Fibroblast of skin of back (primary cell): ENCODE measurements around the gene CSTB.
A peak's percentile ranks its signal among the peaks of the same experiment; 100 is the strongest.

Experiments
- DNase-seq: peaks from one replicate; pipeline ENCODE4 v3.0.0-alpha.2; 2013

The CSTB gene

DNA sequence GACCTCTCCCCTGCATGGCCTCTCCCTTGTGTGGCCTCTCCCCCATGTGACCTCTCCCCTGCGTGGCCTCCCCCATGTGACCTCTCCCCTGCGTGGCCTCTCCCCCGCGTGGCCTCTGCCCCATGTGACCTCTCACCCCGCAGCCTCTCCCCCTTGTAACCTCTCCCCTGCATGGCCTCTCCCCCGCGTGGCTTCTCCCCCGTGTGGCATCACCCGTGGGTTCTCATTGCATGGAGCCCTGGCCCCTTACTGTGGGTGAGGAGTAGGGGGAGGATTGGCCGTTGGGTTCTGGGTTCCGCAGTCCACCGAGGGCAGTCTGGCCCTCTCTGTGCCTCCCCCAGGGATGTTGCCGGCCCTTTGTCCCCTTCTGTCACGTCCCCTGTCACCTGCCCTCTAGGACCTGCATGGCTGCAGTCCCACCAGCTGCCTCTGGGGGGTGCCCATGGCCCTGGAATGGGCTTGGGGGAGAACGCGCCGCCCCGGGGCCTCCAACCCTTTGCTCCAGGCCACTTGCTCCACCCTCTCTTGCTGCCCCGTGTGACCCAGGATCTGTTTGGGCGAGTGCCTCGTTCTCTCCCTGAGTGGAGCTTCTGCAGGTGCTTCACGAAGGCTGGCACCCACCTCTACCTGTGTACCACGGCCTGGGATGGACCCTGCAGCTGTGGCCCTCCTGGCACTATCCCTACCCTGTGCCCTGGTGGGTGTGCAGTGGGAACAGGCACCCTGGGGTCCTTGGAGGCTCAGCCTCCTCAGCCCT is 34.6 kb upstream of the CSTB start:
- DNase-seq: peak; percentile 61

DNA sequence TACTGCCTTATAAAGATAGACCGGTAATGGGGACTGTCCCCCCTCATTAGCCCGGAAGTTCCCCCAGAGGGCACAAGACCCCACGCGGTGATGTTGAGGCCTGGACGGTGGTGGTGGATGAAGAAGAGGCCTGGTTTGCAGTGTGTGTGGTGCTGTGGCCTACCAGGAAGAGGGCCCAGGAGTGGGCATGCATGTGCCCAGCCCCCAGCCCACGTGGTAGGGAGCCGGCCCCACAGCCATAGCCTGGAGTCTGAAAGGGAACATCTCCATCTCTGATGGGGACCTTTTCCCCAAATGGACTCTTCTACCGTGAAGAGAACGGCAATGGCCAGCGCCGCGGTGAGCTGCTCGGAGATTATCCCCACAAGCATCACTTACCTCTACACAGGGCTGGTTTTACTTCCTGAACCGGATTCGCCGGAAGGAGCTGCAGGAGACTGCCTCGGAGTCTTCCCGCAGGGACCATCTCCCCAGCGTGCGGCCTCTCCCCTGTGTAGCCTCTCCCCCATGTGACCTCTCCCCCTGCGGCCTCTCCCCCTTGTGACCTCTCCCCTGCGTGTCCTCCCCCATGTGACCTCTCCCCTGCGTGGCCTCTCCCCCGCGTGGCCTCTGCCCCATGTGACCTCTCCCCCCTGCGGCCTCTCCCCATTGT is 33.9 kb upstream of the CSTB start:
- no peak for DNase-seq

DNA sequence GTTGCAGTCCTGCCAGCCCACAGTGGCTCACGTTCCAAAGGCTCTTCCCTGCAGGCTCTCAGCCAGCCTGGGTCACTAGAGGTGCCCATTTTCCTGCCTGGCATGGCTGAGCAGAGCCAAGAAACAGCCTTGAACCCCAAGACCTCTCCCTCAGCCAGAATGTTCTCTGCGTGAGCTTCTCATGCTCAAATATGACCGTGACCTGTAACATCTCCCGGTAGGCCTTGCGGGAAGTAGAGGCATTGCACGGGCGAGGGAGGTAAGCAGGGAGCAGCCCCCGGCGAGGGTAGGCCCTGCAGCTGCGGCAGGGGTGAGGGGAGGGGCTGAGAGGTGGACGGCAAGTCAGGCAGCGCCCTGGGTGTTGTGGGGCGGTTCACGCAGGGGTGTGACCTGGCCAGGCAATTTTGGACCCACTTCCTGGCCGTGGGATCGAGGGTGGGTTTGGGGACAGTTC is 33.3 kb upstream of the CSTB start:
- DNase-seq: no peak

DNA sequence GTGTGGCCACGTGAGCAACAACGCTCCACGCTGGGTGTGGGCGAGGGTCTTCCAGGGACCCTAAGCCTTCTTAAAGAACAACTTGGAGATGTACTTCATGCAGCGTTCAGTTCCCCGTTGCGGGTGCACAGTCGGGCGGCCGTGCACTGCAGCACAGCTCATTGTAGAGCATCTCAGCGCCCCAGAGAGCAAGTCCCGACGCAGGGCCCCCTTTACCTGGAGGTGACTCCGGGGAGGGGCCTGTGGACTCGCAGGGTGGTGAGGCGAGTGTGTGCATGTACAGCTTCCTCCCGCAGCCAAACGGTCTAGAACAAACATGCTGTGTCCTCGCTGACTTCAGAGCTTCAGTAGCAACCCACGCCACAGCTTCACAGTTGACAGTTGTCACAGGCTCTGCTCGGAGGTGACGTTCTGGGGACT is 32.7 kb upstream of the CSTB start:
- DNase-seq: no peak

DNA sequence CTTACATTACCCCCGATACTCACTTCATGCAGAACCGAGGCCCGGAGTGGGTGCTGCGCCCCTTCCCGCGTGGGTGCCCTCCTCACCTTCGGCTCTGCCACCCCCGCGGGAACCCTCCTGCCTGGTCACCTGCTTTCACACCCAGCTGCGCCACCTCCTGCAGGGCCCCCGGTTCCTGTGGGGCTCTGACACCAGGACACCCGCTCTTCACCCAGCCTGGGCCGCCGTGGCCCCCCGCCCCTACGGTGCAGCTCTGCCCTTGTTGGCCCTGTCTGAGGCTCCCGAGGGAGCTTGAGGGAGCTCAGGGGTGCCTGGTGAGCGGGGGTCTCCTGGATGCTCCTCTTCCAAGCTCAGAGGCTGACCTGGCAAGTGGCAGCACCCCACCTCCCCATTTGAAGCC is 32.3 kb upstream of the CSTB start:
- no peak for DNase-seq

DNA sequence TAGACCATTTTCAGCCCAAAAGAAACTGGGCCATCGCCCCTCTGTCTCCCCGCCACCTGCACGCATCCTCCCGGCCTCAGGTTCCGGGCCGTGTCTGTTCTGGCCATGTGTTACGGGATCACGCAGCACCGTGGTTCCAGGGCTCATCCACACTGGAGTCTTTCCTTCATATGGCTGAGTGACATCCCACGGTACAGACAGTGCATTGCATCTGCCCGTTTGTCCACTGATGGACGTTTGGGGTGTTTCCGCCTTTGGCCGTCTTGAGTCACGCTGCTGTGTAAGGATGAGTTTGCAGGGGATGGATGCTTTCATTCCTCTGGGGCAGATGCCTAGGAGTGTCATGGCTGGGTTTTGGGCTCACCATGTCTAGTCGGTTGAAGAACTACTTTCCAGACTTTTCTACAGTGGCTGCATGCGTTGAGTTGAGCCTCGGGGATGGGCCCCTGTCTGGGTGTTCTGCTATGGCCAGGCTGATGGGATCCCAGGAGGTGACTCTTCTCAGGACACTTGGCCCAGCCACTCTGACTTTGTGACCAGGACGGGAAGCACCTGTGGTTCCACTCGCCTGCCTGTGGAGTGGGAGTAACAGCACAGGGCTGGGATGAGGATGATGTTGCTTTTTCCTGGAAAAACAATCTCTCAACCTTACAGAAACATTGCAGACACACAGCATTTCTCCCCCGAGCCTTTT is 30.1 kb upstream of the CSTB start:
- no peak for DNase-seq

DNA sequence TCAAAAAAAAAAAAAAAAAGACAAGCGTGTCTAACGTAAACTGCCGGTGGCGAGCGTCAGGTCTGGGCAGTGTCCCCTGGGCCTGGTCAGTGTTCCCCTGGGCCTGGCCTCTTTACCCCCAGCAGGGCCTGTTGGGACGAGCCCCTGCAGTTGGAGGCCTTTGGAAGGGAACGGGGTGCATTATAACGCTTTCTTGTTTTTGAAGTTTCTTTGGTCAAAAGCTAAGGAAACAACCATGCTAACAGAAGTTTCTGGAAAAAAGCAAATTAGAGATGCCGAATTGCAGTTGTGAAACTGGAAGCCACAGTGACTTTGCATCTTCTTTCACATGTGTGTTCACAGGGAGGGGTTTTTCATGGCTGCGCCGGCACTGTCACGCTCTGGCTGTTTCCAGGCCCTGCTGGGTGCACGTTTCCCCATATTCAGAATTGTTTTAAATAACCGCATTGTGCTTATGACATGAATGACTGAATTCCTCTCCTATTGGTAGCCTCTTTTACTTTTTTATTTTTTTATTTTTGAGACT is 29.2 kb upstream of the CSTB start:
- no peak for DNase-seq

DNA sequence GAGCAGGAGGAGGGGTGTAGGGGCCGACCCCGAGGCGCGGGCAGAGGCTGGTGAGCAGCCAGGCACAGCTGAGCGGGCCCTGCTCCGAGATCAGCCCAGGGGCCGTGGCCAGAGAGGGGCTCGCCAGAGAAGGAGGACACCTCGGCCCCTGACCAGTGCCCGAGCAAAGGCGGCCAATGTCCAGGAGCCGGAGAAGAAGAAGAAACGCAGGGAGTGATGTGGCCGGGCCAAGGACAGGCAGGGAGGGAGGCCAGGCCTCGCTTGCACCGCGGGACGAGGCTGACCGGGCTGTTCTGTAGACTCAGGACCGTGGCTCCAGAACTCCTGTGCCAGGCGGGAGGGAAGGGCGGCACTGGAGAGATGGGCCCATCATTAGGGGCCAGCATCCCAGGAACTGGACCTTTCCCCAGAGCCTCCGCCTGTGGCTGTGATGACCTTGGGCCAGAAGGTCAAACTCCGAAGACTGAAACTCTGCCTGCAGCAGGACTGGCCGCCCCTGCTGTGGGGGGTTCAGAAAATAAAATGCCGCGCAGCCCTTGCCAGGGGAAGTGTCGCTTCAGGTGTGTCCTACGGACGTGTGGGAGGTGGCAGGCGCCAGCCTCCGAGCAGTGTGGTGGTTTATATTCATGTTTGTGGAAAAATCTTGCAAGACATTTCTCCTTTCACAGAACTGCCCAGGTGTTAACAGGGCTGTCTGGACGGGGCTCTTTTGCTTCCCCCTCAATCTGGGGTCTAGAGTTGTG is 27.6 kb upstream of the CSTB start:
- DNase-seq: no peak

DNA sequence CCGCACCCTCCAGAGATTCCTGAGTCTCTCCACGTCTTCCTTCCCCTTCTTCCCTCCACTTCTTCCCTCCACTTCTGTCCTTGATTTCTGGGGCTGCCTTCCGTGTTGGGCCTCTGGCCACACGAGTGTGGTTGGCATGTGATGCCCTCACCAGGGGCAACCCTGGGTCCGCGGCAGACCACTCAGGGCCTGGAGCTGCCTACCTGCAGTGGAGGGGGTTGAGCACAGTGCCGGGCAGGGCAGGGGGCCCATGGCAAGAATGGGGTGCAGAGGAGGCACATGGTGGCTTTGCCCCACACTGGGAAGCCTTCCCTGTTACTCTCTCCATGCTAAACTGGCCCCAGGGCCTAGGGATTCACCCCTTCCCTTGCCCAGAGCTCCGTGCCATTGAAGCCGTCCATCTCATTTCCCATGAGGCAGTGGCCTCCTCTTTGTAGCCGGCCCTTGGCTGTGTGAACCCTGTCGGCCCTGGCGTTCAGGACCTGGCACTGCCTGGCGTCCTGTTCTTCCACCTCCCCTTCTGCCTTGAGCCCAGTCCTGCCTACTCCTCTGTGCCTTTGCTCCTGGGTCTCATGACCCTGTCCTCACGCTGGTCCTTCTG is 26.7 kb upstream of the CSTB start:
- no peak for DNase-seq

DNA sequence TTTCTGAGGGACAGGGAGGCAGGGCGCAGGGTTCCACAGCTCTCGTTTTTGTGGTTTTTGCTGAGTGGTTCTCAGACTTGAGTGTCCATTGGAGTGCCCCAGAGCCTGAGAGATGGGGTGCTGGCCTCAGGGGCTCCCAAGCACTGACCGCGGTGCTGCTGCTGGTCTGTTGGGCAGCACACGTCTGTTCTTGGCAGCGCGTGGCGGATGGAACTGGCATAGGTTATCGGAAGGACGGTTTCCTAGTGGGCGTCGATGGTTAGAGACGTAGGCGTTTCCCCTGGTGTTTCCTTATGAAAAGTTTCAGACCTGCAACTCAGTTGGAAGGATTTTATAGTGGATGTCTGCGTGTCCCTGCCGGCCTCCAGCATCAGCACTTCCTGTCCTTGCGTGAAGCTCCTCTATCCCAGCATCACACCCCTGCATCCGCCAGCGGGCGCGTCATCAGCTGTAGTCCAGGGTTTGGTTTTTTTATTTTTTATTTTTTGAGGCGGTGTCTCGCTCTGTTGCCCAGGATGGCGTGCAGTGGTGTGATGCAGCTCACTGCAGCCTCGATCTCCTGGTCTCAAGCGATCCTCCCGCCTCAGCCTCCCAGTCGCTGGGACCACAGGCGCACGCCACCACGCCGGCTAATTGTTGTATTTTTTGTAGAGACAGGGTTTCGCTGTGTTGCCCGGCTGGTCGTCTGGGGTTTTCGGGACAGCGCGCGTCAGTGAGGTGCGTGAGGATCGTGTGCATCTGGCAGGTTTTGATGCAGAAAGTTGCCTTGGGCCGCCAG is 25.1 kb upstream of the CSTB start:
- DNase-seq: no peak

DNA sequence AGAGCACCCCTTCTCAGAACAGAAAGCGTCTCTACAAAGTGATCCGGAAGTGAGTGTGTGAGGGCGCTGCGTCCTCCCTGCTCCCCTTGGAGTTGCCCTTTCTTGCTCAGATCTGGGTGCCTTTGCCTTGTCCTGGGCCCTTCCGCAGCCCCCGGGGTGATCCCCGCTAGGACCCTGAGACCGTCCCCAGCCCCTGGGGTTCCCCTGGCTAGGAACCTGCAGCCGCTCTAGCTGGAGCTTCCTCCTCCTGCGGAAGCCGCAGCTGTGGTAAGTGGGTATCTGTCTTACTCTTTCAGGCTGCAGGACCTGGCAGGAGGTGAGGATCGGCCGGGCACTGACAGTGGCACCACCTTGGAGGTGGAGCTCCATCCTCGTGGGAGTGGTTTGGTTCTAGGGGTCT is 24.5 kb upstream of the CSTB start:
- DNase-seq: no peak

DNA sequence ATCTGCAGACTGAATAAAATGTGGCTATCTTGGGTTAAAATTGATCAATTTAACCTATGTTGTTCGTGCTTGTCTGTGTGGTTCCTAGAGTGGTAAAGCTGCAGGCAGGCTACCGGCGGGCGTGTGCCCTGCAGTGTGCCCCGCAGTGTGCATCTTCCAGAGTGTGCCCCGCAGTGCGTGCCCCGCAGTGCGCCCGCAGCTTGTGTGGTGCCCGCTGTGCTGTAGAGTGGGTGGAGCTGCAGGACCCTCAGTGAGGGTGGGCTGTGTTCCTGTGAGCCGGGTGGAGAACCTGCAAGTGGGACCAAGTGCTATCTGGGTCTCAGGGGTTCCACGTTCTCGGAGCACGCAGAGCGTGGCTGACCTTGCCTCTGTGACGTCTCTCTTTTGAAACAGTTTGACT is 24.0 kb upstream of the CSTB start:
- no peak for DNase-seq

DNA sequence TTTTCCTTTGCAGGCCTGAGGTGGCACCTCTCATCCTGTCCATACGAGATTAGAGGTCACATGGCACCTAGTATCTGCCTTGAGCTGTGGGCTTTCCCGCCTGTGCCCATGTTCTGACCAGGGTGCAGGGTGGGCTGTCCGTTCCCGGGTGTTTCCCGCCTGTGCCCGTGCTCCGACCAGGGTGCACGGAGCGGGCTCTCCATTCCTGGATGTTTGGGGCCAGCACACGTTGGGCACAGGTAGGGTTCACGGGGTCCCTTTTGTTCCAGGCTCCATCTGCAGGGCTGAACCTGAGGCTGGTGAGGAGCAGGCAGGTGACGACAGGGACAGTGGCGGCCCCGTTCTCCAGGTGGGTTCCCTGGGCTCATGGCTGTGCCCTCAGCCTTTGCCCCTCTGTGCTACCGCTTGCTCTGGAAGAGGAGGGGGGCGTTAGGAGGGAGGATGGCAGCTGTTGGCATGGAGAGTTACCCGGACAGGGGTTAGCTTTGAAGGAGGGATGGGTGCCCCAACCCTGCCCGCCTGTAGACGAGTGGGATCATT is 23.3 kb upstream of the CSTB start:
- no peak for DNase-seq

DNA sequence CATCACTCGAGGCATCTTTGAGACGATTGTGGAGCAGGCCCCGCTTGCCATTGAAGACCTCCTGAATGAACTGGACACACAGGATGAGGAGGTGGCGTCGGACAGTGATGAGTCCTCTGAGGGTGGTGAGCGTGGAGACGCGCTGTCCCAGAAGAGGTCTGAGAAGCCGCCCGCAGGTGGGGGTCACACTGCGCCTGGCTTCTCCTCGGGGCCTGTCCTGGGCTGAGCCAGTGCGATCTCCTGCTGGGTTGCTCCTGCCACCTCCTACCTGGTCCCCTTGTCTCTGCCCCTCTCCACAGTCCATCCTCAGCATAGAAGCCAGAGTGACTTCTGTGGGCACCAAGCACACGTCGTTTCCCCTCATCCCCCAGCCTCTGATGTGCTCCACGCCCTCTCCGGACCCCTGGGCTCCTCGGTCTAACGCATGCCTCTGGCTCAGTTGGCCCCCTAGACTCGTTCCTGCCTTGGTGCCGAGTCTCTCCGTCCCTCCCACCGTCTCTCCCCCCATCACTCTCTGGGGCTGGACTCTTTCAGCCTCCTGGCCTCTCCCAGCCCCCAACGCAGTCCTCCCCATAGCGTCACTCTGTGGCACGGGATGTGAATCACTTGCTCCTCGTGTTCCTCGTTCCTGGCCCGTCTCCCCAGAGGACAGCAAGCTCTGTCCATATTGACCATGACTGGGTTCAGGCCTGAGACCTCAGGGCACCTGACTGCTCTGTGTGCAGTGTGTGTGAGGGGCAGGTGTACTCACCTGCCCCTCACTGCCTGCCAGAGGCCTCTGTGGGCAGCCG is 22.0 kb upstream of the CSTB start:
- no peak for DNase-seq

DNA sequence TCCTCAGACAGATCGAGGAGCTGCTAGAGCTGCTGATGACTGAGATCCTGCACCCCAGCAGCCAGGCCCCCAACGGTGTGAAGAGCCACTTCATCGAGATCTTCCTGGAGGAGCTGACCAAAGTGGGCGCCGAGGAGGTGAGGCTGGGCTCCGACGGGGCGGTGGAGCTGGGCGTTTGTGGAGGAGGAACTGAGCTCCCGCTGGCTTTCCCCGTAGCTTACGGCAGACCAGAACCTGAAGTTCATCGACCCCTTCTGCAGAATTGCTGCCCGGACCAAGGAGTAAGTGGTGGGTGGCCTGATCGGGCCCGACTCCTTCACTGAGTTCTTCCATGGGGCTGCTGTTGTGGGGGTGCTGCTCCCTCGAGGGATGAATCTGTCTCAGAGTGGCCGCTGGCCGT is 21.3 kb upstream of the CSTB start:
- DNase-seq: no peak

DNA sequence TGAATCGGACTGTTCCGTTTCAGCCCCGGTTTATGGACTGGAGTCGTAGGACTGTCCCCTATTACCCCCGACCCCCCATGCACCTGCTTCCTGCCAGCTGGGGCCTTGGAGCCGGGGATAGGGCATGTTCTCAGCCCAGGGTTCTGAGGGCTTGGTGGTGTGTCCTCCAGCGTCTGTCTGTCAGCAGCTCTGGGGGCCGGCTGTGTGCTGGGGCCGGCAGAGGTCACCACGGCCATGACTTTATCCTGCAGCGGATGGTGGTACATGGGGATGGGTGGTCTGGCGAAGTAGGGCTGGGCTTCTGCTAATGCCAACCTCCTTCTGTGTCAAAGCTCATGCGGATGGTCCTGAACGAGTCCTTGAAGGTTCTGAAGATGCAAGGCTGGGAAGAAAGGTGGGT is 18.7 kb upstream of the CSTB start:
- DNase-seq: no peak

DNA sequence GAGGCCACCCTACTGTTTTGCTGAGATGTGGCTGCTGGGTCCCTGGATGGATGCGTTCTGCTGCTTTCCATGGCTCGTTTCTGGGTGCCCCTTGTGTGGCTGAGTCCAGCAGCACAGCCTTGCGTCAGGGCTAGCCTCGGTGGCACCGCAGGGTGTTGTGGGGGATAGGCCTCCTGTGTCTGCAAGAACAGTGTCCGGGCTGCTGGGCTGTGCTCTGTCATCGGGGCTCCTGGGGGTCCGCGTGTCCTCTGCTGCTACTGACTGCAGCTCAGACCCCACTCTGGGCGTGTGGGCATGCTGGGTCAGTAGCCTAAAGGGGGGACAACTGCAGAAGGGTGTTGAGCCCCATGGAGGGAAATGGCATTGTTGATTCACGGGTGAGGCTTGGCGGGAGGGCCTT is 18.2 kb upstream of the CSTB start:
- DNase-seq: no peak

DNA sequence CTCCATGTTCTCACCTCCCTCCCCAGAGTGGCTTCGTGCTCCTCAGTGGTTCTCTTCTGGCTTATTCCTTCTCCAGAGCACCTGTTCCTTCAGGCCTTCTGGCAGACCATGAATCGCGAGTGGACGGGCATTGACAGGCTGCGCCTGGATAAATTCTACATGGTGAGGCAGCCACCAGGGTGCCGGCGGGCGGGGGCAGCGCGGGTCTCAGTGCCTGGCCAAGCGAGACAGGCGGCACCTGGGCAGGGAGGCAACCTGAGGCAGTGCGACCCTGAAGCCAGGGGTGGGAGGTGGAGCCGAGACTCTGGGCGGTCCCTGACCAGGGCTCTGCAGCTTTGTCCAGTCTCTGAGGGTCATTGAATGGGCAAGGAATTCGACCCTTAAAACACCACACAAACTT is 17.1 kb upstream of the CSTB start:
- DNase-seq: no peak

DNA sequence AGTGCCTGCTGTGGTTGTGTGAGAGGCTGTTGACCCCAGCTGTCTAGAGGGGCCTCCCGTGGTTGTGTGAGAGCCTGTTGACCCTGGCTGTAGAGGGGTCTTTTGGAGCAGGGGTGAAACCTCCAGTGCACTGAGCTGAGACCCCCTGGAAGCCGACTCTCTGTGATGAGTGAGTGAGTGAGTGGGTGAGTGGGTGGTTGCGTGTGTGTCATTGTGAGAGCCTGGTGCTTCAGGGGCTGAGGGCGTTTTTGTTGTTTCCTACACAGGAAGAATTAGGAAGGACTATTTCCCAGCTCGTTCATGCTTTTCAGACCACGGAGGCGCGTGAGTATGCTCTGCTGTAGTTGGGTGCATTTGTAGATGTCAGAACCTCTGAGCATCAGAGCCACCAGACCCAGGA is 16.3 kb upstream of the CSTB start:
- DNase-seq: no peak

DNA sequence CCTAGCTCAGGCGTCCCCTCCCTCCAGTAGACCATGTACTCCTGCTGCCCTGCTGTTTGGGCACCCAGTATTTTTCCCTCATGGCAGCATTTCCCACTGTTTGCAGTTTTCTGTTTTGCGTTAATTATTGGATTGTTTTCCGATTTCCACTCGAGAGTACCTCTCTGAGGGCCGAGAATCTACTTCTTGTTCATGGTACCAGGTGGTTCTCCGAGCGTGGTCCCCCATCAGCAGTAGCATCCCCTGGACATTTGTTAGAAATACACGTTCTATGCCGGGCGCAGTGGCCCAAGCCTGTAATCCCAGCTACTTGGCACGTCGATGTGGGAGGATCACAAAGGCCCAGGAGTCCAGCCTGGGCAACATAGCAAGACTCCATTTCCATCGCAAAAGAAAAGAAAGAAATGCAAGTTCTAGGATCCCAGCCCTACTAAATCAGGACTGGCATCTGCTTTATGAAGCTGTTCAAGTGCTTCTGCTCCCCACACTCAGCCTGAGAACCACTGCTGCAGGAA is 14.0 kb upstream of the CSTB start:
- DNase-seq: no peak
